GM12878 (cell line): ENCODE measurements around the gene BIRC5. TPM values are rescaled to one million over a fixed set of nuclear protein-coding genes. Genes with fewer than 3 reads are reported as not detected.

Experiments used
- ATAC-seq: fragments of 200-7000 bp; cut with Tn5 transposase; 3 replicates; pipeline ENCODE4 v1.9.1; 2020; ENCODE audit warnings: mild to moderate bottlenecking, moderate library complexity
- BruUV-seq: library from RNA; stranded (reverse); fragments of 400-500 nt; replicated peaks from 2 replicates; lab custom pipeline; 2021; lab: Mats Ljungman, UMichigan
- CTCF ChIA-PET: fragments of 300-600 bp; sonication (Branson Sonifier 250); formaldehyde crosslinking; extraction: SDS; loops from one replicate; lab custom pipeline; 2021; ENCODE audit warnings: inconsistent platforms; lab: Yijun Ruan, JAX
- POLR2A ChIA-PET: fragments of 350-600 bp; formaldehyde crosslinking; extraction: SDS; loops from one replicate; lab custom pipeline; 2021; ENCODE audit warnings: inconsistent platforms; lab: Charles Lee
- RAD21 ChIA-PET: fragments of 300-600 bp; sonication (Branson Sonifier 250); formaldehyde crosslinking; loops from one replicate; lab custom pipeline; 2023; ENCODE audit warnings: antibody characterized with exemption; ENCODE audit not compliant: unreplicated experiment; lab: Charles Lee
- SMC1A ChIA-PET: fragments of 300-600 bp; sonication (Branson Sonifier 250); formaldehyde crosslinking; loops from one replicate; lab custom pipeline; 2023; ENCODE audit not compliant: unreplicated experiment, uncharacterized antibody; lab: Charles Lee
- DNase-seq: peaks from one replicate; pipeline ENCODE4 v3.0.0-alpha.2; 2011; ENCODE audit warnings: low read depth, low spot score
- FAIRE-seq: peaks from 3 replicates; lab custom pipeline; 2011; peaks lifted over from hg19 to GRCh38; lab: Jason Lieb, UNC
- H2AFZ ChIP-seq: 2 replicates; pipeline ENCODE4 v1.6.0; 2011; ENCODE audit warnings: low read depth, low read length, control low read depth; ENCODE audit not compliant: control insufficient read depth
- H3K27ac ChIP-seq: 2 replicates; pipeline ENCODE4 v1.5.1; 2011; ENCODE audit warnings: control low read depth; ENCODE audit not compliant: control insufficient read depth, insufficient read depth
- H3K27me3 ChIP-seq, 2 experiments: replicated peaks in 1 of 2; 2 replicates each; pipeline versions ENCODE4 v1.6.0 to v1.6.1; 2011; ENCODE audit warnings: low read length in 1 of 2; ENCODE audit not compliant: control insufficient read depth in 2 of 2, insufficient read depth in 2 of 2
- H3K36me3 ChIP-seq, 2 experiments: 2 replicates each; pipeline ENCODE4 v1.5.1; 2011; ENCODE audit warnings: low read length in 1 of 2; ENCODE audit not compliant: control insufficient read depth in 2 of 2, insufficient read depth in 2 of 2
- H3K4me1 ChIP-seq: 2 replicates; pipeline ENCODE4 v1.6.1; 2011; ENCODE audit warnings: mild to moderate bottlenecking, low read length, moderate library complexity, mixed read lengths; ENCODE audit not compliant: control insufficient read depth, insufficient read depth
- H3K4me2 ChIP-seq: 2 replicates; pipeline ENCODE4 v1.6.0; 2011; ENCODE audit warnings: control low read depth; ENCODE audit not compliant: control insufficient read depth, insufficient read depth
- H3K4me3 ChIP-seq: fragments of 200-600 bp; sonication (generic); 2 replicates; pipeline ENCODE4 v1.5.1; 2016
- H3K79me2 ChIP-seq: 2 replicates; pipeline ENCODE4 v1.6.0; 2011; ENCODE audit warnings: low read length; ENCODE audit not compliant: control insufficient read depth, insufficient read depth
- H3K9ac ChIP-seq: 2 replicates; pipeline ENCODE4 v1.8.0; 2011; ENCODE audit warnings: low read length, control low read depth, mixed read lengths; ENCODE audit not compliant: control insufficient read depth, insufficient read depth
- H3K9me3 ChIP-seq: replicated peaks from 3 replicates; pipeline ENCODE4 v1.5.1; 2011; ENCODE audit warnings: mild to moderate bottlenecking, low read length; ENCODE audit not compliant: control insufficient read depth, insufficient read depth
- H4K20me1 ChIP-seq: 2 replicates; pipeline ENCODE4 v1.6.0; 2011; ENCODE audit not compliant: control insufficient read depth, insufficient read depth
- FOS ChIP-seq: IDR thresholded peaks from 3 replicates; pipeline ENCODE4 v1.6.1; 2011; ENCODE audit warnings: borderline replicate concordance; ENCODE audit not compliant: insufficient read length; ENCODE audit errors: extremely low read depth
- RB1 ChIP-seq: fragments of 450-650 bp; formaldehyde crosslinking; IDR thresholded peaks from 2 replicates; pipeline ENCODE4 v1.6.1; 2017; ENCODE audit warnings: mild to moderate bottlenecking, borderline replicate concordance
- REST ChIP-seq: IDR thresholded peaks from 2 replicates; pipeline ENCODE4 v1.6.1; 2012; ENCODE audit warnings: mild to moderate bottlenecking, low read depth, low read length
- ZNF207 ChIP-seq: fragments of 450-650 bp; IDR thresholded peaks from 2 replicates; pipeline ENCODE4 v1.6.1; 2014; ENCODE audit warnings: antibody characterized with exemption, mild to moderate bottlenecking, borderline replicate concordance
- WGBS: methylation state at CpG from one replicate; pipeline ENCODE4 v1.1.6; 2016; ENCODE audit warnings: low lambda C conversion rate; ENCODE audit not compliant: insufficient replicate concordance, insufficient coverage; ENCODE audit errors: missing lambda C conversion rate; 5-methylcytosine and 5-hydroxymethylcytosine counted together
- in situ Hi-C: fragments of 300-500 bp; cut with MboI; formaldehyde crosslinking; loops from 9 replicates; pipeline ENCODE4 v1.14.3; 2018; ENCODE audit warnings: mixed read lengths
- intact Hi-C: fragments of 100-400 bp; cut with micrococcal nuclease; formaldehyde crosslinking; loops from one replicate; pipeline ENCODE4 v1.14.2; 2022; ENCODE audit not compliant: unreplicated experiment
- polyA plus RNA-seq, 11 experiments: library from polyadenylated mRNA; depleted of rRNA in 4 of 11; unstranded in 6 of 11; stranded (reverse) in 5 of 11; fragments of >200 nt; fragmentation: Nextera tagmentation in 4 of 11; fragmentation: Illumina TruSeq in 1 of 11; extraction: Ambion mirVana in 4 of 11; extraction: Trizol in 1 of 11; gene quantifications; 1 replicate in 1 of 11; 2 replicates in 10 of 11; pipeline versions ENCODE4 v1.2.1 to v1.2.3, GENCODE V29; 2011 to 2016; ENCODE audit warnings: inconsistent platforms in 2 of 11, missing spikeins in 2 of 11, low read depth in 1 of 11
- total RNA-seq, 4 experiments: library from RNA; depleted of rRNA in 3 of 4; stranded (reverse); fragments of >200 nt in 3 of 4; fragmentation: Illumina TruSeq in 1 of 4; extraction: Trizol in 1 of 4; gene quantifications; 2 replicates each; pipeline versions ENCODE4 v1.2.1 to v1.2.3, GENCODE V29; 2013 to 2021

Gene BIRC5
- total and polyA plus RNA-seq, 10 of the 15 experiments (the other 5 are each of a cell fraction or from before 2014, with no cell fraction given) = 41.0 to 175 (median 90.8) TPM

GRCh38 chr17:78164748-78165607, 49.1 kb upstream of the BIRC5 start:
- BruUV-seq = no TSS peak
- ChIA-PET RAD21 (no interaction called here), SMC1A (interaction anchor here (1.1 kb wide), 1 partner anchor 9 kb away, joined by 3 read pairs; no protein-coding TSS in a partner anchor), CTCF (interaction anchor here (1.3 kb wide), 1 partner anchor 27 kb away, joined by 4 read pairs; no protein-coding TSS in a partner anchor), POLR2A (no interaction called here)
- Histone ChIP-seq H3K9me3 (no peaks in the 10 kb centered on the region), H3K9ac (no peak overlapping the region), H3K36me3 (no peaks in the 10 kb centered on the region; a peak in 1 of 4 replicates), H3K79me2 (peaks cover 21% of the 10 kb centered on the region), H3K4me1 (peaks cover 20% of the 10 kb centered on the region), H3K27me3 (no peaks in the 10 kb centered on the region), H3K4me2 (no peak overlapping the region), H3K27ac (no peak overlapping the region), H3K4me3 (no peak overlapping the region), H4K20me1 (no peaks in the 10 kb centered on the region), H2AFZ (no peak overlapping the region)
- in situ Hi-C loops = loop anchor here (25.0 kb wide), 1 partner anchor 1903 kb away; the partner anchor contains the start of gene UBALD2
- TF ChIP-seq FOS (no peak), RB1 (no peak), ZNF207 (no peak), REST (no peak)
- WGBS = 79% methylated on average over 16 of the region's 16 CpGs
- intact Hi-C loops = no loop called here
- FAIRE-seq (no peak), DNase-seq (no peak), ATAC-seq (no peak)
